SK-N-MC (cell line): ENCODE results near the gene BICD1.

Experiments used
- DNase-seq: peaks from one replicate; pipeline ENCODE4 v3.0.0-alpha.2; 2011; ENCODE audit warnings: low read depth, low spot score
- H3K27ac ChIP-seq: fragments of 200-600 bp; sonication (generic); 2 replicates; pipeline ENCODE4 v1.5.1; 2016; ENCODE audit warnings: mixed run types
- H3K36me3 ChIP-seq: fragments of 200-600 bp; sonication (generic); 2 replicates; pipeline ENCODE4 v1.6.1; 2017; ENCODE audit warnings: antibody characterized with exemption, low read length, mixed read lengths; ENCODE audit not compliant: insufficient read depth
- H3K4me3 ChIP-seq: fragments of 200-600 bp; sonication (generic); 2 replicates; pipeline ENCODE4 v1.5.1; 2016
- H3K9ac ChIP-seq: fragments of 200-600 bp; sonication (generic); 2 replicates; pipeline ENCODE4 v1.8.0; 2017; ENCODE audit warnings: mixed run types, mixed read lengths; ENCODE audit not compliant: insufficient read length
- H3K9me3 ChIP-seq: fragments of 200-600 bp; sonication (generic); 2 replicates; pipeline ENCODE4 v1.6.1; 2017; ENCODE audit warnings: low read depth, mild to moderate bottlenecking, antibody characterized with exemption, low read length, moderate library complexity, mixed read lengths
- EZH2 ChIP-seq: fragments of 200-600 bp; sonication (generic); IDR thresholded peaks from one replicate; pipeline ENCODE4 v1.6.1; 2017; ENCODE audit warnings: antibody characterized with exemption
- FOXP2 ChIP-seq: optimal IDR thresholded peaks from 2 replicates; pipeline ENCODE3; 2011; ENCODE audit warnings: mild to moderate bottlenecking, moderate library complexity; ENCODE audit not compliant: insufficient read depth; ENCODE audit errors: extremely low read length, control extremely low read depth
- POLR2AphosphoS5 ChIP-seq: IDR thresholded peaks from 2 replicates; pipeline ENCODE4 v1.6.1; 2012; ENCODE audit warnings: mild to moderate bottlenecking, low read depth, low read length, borderline replicate concordance

Gene BICD1

DNA sequence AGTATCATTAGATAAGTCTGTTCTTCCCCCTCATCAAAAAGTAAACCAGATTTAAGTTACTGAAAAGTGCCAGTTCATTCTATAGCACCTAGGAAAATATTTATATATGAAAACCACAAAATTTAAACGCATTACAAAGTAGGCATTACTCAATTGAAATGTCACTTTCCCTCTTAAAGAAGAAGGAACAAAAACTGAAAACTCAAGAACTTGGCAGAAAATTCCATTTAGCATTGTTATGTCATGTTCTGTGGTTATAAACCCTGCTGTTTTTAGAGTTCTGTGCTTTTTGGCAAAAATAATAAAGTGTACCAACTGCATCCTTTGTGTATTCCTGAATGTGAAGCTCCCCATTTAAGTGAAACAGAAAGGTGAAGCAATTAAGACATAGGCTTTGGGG is 296.3 kb downstream of the BICD1 start:
- no peak for DNase-seq
- H3K4me3 ChIP-seq, result no peak overlapping the region
- no peaks in the 10 kb centered on the region for H3K36me3 ChIP-seq
- no peak overlapping the region for H3K27ac ChIP-seq
- no peaks in the 10 kb centered on the region for H3K9me3 ChIP-seq
- no peak overlapping the region for H3K9ac ChIP-seq
- TF ChIP-seq FOXP2 (no peak), EZH2 (no peak), POLR2AphosphoS5 (no peak)

GRCh38 chr12:32407795-32408194 is 301.1 kb downstream of the BICD1 start:
- Histone ChIP-seq H3K36me3 (no peaks in the 10 kb centered on the region), H3K4me3 (no peak overlapping the region), H3K9me3 (no peaks in the 10 kb centered on the region), H3K9ac (no peak overlapping the region), H3K27ac (no peak overlapping the region)
- TF ChIP-seq FOXP2, result no peak
- TF ChIP-seq EZH2, result no peak
- no peak for DNase-seq

DNA sequence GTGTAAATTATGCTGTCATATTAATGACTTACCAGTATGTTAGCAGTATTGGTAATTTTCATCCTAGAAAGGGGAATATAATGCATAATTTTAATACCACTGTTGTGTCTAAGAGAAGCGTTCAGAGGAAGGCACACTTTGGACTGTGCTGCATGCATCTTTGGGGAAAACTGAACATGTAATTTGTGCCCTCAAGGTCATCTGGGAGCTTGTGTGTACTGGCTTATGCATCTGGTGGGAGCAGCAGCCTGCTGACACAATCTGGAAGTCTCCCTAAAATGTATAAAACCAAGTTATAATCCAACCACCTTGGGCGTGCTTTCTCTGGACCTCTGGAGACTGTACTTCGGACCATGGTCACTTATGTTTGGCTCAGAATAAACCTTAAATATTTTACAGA is 306.8 kb downstream of the BICD1 start:
- no peak for DNase-seq
- no peak for TF ChIP-seq EZH2
- no peak for TF ChIP-seq POLR2AphosphoS5
- H3K27ac ChIP-seq, result no peak overlapping the region
- H3K36me3 ChIP-seq, result no peaks in the 10 kb centered on the region
- H3K4me3 ChIP-seq, result no peak overlapping the region
- H3K9me3 ChIP-seq, result no peaks in the 10 kb centered on the region
- H3K9ac ChIP-seq, result no peak overlapping the region

- H3K36me3 ChIP-seq, result no peaks in the 10 kb centered on the region
- no peak for DNase-seq
- no peaks in the 10 kb centered on the region for H3K9me3 ChIP-seq
- no peak overlapping the region for H3K27ac ChIP-seq
- no peak overlapping the region for H3K4me3 ChIP-seq
- no peak overlapping the region for H3K9ac ChIP-seq
- no peak for TF ChIP-seq POLR2AphosphoS5
- no peak for TF ChIP-seq EZH2
- no peak for TF ChIP-seq FOXP2
Measured at GRCh38 chr12:32418221-32418620, 311.6 kb downstream of the BICD1 start.

GRCh38 chr12:32418903-32419519 is 312.4 kb downstream of the BICD1 start:
- no peak overlapping the region for H3K27ac ChIP-seq
- no peak overlapping the region for H3K9ac ChIP-seq
- H3K9me3 ChIP-seq, result no peaks in the 10 kb centered on the region
- no peak overlapping the region for H3K4me3 ChIP-seq
- TF ChIP-seq FOXP2 (no peak), EZH2 (no peak), POLR2AphosphoS5 (no peak)
- H3K36me3 ChIP-seq, result no peaks in the 10 kb centered on the region
- DNase-seq, result no peak

- no peak for DNase-seq
- Histone ChIP-seq H3K9me3 (no peaks in the 10 kb centered on the region), H3K9ac (no peak overlapping the region), H3K27ac (no peak overlapping the region), H3K36me3 (no peaks in the 10 kb centered on the region), H3K4me3 (no peak overlapping the region)
- no peak for TF ChIP-seq POLR2AphosphoS5
- TF ChIP-seq FOXP2, result no peak
- TF ChIP-seq EZH2, result no peak
Measured at GRCh38 chr12:32419520-32419960, 312.9 kb downstream of the BICD1 start.

DNA sequence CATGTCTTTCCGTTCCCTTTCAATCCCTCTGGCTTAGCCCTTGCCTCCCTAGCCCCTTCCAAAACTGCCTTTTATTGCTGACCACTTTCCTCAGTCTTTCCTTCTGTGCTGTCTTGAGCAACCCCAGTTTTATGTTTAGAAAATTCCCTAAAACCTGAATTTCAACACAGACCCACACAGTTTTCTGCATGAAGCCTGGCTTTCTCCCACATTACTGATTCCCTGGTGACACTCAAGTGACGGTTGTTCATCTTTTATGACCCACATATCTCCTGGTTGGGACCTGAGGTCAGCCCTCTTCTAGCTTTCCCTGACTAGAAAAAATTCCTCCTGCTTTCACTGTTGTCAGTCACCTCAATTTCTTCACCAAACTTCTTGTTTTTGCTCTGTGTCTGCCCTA is 313.7 kb downstream of the BICD1 start:
- no peak for TF ChIP-seq EZH2
- no peak for TF ChIP-seq POLR2AphosphoS5
- DNase-seq, result no peak
- Histone ChIP-seq H3K4me3 (no peak overlapping the region), H3K27ac (no peak overlapping the region), H3K36me3 (no peaks in the 10 kb centered on the region), H3K9ac (no peak overlapping the region), H3K9me3 (no peaks in the 10 kb centered on the region)

- no peaks in the 10 kb centered on the region for H3K36me3 ChIP-seq
- H3K27ac ChIP-seq, result no peak overlapping the region
- DNase-seq, result peak; percentile 47
- H3K9ac ChIP-seq, result no peak overlapping the region
- H3K9me3 ChIP-seq, result no peaks in the 10 kb centered on the region
- no peak overlapping the region for H3K4me3 ChIP-seq
- TF ChIP-seq POLR2AphosphoS5, result no peak
- no peak for TF ChIP-seq FOXP2
- no peak for TF ChIP-seq EZH2
Measured at GRCh38 chr12:32423559-32423958, 316.9 kb downstream of the BICD1 start.

GRCh38 chr12:32431025-32431424 is 324.4 kb downstream of the BICD1 start:
- Histone ChIP-seq H3K4me3 (no peak overlapping the region), H3K9ac (no peak overlapping the region), H3K36me3 (no peaks in the 10 kb centered on the region), H3K9me3 (no peaks in the 10 kb centered on the region), H3K27ac (no peak overlapping the region)
- no peak for DNase-seq
- no peak for TF ChIP-seq POLR2AphosphoS5
- no peak for TF ChIP-seq FOXP2
- no peak for TF ChIP-seq EZH2
